Measurements from ENCODE around the gene SSC5D.

DNA sequence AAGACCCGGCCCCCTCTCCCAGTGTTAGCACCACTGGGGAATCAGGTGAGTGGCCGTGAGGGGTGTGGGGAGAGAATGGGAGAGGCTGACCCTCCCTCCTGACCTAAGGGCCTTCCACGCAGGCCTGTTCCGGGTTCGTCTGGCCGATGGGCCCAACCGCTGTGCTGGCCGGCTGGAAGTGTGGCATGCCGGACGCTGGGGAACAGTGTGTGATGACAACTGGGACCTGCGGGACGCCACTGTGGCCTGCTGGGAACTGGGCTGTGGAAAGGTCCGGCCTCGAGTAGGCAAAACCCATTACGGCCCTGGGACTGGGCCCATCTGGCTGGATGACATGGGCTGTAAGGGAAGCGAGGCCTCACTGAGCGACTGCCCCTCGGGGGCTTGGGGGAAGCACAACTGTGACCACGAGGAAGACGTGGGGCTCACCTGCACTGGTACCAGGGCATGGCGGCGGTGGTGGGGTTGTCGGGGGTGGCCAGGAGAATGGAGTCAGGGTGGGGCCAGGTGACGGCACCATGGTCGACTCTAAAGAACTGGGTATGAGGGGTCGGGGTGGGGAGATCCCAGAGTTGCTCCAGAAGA, 12.2 kb downstream of the SSC5D start:
- TF ChIP-seq EZH2 (IDR thresholded peaks at IDR 0.05; ENCODE audit: insufficient read depth, low read length) (no peak), CTCF (IDR thresholded peaks at IDR 0.05; ENCODE audit: insufficient read depth, low read depth, low read length) (no peak)
